Kidney tubule cell (primary cell): ENCODE data around the gene SLC35F1.

Source experiments
- DNase-seq: peaks from one replicate; pipeline ENCODE4 v3.0.0-alpha.2; 2018; ENCODE audit warnings: low spot score

SLC35F1 gene

DNA sequence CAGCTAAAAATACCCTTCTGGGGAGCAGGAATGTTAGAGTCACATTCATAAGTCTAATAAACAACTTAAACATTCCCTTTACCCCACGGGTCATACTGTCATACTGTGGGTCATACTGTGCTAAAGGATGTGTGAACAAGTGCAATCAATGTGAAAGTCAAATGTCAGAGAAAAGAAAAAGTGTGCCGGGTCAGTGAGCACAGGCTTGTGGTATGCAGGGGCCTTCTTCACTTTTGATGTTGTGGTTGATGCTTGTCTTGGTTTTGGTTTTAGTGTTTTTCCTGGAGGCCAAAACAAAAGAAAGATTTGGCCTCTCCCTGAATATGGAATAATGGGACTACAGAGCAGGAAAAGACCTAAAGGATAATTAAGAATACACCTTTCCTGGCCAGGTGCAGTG is 373.1 kb downstream of the SLC35F1 start:
- peak; percentile 73 for DNase-seq

DNA sequence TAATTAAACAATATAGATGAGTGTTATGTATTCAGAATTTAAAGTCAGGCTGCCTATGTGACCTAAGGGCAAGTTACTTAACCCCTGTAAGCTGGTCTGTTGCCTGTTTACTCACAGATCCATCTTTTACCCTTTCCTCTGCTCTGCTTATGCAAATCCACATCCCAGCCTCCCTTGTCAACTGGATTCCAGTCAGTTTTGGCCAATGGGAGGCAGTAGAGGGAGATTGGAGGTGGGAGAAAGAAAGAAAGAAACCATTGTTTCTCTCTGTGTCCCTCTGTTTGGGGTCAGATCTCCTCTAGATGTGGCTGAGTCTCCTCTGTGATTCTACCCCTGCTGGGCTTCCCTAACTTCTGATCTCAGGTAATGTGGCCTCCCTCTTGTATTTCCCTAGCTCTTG is 374.2 kb downstream of the SLC35F1 start:
- DNase-seq, result no peak

DNA sequence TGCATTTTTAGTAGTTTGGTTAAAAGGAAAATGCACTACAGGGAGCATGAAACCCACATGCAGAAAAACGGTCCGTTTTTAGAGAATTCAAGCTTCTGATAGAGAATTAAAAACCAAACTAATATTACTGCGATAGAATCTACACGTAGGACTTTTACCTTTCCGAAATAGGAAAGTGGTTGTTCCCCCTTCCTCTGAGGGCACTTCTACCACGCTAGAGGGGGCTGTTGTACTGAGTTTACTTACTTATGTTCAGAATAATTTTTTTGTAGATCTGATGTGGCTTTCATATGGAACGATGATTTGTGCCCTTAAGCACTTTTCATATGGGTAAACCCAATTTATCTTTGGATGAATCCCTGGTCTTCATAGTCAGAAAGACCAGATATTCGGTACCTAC is 376.7 kb downstream of the SLC35F1 start:
- DNase-seq, result peak; percentile 49

DNA sequence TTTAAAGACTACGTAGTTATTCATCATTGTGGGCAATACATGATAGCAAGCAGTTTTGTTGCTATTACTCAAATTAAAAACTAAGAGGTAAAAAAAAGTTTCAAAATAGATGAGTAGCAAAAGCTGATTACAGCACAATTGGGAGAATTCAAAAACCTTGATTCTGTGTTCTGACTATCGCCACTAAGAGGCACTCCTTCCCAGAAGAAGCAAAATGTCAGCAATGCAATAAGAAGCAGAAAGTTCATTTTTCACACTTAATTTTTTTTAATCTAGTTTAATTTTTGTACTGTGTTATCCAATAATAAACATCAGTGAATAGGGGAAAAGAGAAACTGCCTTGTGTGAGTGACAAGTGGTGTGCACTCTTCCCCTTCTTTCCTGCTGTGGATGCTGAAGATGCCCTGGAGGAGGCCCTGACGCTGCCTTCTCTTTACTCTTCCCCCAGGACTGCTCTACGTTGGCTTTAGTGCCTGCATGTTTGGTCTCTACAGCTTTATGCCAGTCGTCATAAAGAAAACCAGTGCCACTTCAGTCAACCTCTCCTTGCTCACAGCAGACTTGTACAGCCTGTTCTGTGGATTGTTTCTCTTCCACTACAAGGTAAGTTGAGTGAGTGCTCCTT is 377.8 kb downstream of the SLC35F1 start:
- no peak for DNase-seq

DNA sequence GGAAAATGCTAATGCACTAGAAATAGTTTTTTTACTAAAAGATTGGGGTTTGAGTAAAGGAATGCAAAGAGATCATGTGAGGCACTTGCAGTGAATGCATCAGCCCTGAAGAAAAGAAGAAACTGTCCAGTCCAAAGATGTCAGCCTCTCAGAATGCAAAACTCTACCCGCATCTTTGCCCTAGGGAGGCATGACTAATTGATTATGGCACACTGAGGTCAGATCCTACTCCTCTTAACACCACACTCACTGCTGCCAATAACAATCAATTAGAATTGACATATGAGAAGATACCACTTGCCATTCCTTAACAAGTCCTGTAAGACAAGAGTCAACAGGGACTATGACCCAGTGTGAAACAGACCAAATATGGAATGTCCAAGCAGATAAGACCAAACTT is 378.7 kb downstream of the SLC35F1 start:
- DNase-seq, result no peak

DNA sequence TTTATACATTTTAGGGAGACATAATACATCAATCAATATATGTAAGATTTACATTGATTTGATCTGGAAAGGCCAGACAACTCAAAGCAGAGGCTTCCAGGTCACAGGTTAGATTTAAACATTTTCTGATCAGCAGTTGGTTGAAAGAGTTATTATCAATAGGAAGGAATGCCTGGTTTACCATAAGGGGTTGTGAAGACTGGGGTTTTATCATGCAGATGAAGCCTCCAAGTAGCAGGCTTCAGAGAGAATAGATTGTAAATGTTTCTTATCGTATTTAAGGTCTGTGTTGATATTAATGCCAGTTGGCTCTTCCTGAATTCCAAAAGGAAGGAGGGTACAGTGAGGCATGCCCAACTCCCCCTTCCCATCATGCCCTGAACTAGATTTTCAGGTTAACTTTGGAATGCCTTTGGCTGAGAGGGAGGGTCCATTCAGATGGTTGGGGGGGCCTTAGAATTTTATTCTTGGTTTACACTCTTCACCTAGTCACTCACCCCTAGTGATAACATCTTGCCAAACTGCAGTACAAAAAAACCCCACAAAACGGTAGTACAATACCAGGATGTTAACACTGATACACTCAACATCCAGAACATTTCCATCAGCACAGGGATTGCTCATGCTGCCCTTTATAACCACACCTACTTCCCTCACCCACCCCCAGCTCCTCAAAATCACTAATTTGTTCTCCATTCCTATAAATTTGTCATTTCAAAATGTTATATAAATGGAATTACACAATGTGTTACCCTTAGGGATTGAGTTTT is 381.5 kb downstream of the SLC35F1 start:
- DNase-seq, result no peak

DNA sequence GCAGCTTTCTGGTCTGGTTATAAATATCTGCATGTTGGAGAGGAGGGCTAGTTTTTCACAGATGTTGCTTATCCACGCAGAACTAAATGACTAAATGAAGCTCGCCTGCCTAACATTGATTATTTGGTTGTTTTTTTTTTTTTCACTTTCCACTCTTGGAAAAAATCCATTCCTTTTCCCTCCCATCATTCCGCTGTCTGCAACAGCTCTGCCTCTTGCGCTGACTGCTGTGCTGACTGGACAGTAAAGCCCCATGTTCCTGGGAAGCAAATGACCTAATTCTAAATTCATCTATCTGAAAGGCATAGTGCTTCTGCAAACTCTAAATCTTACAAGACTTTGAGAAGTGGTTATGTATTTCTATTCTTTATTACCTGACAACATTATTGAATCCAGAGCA is 385.5 kb downstream of the SLC35F1 start:
- DNase-seq, result no peak

DNA sequence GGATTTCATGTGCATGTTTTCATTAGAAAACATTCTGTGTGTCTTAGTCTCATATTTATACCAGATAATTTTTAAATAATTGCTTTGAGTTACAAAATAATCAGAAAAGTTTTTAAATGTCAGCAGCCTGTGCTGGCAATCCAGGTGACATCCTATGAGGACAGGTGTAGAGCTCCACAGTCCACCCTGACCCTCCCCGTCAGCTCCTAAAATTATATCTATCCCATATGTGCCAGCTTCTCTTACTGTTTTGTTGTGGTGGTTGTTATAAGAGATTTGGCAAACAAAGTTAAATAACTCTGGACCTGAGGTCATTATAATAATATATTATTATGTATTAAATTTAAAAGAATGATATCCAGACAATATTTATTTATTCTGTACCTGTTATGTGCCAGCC is 387.8 kb downstream of the SLC35F1 start:
- DNase-seq, result no peak

DNA sequence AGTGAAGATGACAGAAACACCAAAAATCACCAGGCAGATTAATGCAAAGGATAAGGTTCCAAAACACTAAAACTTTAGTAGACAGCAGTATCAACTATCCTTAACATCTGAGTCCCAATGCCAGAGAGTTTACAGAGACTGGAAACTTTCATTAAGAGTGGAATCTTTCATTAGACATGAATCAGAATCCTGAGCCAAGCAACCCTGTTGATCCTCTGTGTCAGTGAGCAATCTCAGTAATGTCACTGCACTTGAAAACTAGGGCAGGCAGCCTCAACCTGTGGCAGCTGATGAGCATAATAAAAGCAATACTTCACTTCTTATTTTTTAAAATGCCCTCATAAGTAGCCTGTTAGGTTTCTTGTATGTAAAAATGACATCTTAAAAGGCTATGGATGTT is 388.3 kb downstream of the SLC35F1 start:
- DNase-seq, result no peak

DNA sequence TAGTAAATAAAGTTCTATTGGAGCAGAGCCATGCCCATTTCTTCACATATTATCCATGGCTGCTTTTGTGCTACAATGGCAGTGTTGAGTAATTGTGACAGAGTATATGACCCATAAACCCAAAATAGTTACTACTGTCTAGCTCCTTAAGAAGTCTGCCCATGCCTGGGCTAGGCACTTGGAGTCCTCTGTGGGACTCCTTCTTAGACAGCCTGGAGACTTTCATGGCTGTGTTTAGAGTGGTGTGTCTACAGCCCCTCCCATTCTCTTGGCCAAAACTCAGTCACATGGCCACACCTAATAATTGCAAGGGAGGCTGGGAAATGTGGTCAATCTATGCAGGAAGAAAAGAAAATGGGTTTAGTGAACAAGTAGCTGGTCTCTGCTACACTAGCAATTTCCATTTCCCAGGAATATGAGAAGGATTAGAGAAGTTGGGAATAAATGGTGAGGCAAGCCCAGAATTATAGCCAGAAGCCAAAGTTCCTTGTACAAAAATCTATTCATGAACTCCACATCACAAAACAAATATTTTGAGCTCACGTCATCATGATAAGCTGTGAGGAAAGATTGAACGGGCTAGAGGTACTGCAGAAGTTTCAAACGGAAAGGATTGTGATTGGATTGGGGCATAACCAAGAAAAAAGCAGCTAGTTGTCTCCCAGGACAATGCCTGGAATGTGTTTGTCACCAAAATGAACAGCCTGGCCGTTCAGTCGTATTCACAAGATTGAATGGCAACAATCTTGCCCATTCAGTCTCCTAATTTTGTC is 389.3 kb downstream of the SLC35F1 start:
- DNase-seq, result no peak

DNA sequence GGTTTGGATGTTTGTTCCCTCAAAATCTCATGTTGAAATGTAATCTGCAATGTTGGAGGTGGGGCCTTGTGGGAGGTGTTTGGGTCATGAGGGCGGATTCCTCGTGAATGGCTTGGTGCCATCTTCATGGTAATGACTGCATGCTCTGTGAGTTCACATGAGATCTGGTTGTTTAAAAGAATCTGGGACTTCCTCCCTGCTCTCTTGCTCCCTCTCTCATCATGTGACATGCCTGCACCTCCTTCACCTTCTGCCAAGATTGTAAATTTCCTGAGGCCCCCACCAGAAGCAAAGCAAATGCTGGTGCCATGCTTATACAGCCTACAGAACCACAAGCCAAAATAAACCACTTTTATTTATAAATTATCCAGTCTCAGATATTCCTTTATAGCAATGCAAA is 390.8 kb downstream of the SLC35F1 start:
- peak; percentile 6 for DNase-seq

DNA sequence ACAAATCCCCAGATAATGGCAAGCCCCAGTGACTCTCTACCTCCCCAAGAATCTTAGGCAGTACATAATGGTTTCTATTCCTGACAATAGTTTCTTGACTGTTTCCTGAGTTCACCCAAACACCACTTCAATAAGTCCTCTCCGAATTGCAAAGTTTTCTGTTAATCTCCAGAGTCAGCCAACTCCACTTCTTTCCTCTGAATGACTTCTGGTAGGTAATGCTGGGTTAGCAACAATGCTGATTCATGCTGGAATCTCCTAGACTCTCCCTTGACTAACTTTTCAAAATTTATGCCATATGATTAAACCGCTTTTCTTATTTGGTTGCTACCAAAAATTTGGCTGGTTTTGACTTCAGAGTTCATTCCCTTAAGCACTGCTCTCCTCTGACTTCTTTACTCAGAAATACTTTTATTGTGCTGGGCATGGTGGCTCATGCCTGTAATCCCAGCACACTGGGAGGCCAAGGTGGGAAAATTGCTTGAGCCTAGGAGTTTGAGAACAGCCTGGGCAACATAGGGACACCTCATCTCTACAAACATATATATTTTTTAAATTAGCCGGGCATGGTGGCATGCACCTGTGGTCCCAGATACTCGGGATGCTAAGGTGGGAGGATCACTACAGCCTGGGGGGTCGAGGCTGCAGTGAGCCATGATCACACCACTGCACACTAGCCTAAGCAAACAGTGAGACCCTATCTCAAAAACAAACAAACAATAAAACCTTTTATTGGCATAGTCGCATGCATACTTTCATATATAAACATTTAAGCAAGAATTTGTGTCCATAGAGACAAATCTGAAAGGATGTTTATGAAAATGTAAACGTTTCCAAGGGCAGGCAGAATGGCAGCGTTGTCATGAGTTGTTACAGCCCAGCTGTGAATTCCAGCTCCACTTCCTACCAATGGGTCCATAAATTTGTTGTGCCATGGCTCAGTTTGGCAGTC is 391.7 kb downstream of the SLC35F1 start:
- DNase-seq, result peak; percentile 6

DNA sequence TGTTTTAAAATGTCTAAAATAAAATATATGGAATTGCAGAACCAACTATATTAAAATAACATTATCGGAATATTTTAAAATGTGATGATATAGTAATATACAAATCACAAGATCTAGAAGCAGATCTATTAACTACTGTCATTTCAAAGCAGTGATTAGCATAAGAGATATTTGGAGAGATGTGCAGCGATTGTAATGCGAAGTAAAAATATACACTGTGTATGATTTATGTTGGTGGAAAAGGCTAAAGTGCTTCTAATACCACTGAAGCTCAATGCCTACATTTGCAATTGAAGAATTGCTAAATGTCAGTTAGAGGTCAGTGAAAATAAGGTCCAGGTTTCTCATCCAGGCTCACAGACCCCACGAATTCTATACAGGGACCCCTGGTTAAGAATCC is 392.4 kb downstream of the SLC35F1 start:
- no peak for DNase-seq

DNA sequence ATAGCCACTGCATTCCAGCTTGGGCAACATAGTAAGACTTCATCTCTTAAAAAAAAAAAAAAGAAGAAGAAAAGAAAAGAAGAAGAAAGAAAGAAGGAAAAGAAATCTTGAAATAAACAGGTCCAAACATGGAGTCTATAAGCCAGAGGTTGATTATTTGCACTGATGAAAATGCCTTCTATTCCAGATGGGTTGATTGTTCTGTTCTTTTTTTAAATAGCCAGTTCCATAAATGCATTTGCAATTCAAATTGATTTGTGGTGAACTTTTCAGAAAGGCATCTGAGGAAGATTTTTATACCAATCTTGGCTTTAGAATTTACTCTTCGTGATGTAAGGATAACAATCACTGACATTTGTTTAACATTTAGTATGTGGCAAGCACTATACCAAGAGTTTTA is 397.3 kb downstream of the SLC35F1 start:
- no peak for DNase-seq

DNA sequence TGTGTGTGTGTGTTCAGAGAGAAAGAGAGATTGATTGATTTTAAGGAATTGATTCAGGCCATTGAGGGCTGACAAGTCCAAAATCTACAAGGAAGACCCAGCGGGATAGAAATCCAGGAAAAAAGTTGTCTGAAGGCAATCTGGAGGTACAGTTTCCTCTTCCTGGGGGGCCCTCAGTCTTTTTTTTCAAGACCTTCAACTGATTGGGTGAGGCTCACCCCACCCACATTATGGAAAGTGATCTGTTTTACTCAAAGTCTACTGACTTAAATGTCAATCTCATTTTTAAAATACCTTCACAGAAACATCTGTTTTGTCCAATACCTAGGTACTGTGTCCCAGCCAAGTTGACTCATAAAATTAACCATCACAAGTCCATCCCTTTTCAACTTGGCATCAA is 398.0 kb downstream of the SLC35F1 start:
- DNase-seq, result no peak

DNA sequence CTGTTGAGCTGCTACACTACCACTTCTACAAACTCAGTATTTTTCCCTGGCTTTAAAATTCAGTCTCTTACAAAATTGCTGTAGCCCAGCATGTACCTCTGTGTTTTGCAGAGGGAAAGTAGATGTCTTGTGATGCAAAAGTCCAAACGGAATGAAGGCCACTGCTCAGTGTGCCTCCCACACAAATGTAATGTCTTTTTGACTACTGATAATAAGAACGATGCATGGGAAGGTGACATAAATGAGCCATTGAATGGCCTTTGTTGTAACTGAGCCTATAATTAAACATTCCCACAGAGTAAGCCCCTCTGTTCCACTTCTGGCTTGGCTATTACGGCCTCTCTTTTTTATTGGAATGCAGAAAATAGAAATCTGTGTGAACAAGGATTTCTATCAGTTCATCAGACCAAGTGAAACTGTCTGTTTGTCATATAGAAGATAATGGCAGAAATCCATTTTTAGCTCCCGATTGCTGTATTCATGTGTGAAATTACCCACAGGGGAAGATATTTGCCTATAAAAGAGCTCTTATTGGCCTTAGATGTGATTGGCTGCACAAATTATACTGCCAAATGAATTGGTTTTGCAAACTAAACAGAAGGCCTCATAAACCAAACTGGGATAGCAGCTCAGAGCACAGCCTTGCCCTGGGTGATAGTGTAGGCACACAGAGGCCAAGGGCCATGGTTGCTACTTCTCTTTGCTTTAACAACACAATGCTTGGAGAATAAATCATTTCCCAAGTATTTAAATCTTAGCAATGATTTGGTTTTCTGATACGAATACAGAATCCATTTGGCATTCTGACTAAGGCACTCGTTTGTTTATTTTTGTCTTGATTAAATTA is 399.6 kb downstream of the SLC35F1 start:
- DNase-seq, result no peak

DNA sequence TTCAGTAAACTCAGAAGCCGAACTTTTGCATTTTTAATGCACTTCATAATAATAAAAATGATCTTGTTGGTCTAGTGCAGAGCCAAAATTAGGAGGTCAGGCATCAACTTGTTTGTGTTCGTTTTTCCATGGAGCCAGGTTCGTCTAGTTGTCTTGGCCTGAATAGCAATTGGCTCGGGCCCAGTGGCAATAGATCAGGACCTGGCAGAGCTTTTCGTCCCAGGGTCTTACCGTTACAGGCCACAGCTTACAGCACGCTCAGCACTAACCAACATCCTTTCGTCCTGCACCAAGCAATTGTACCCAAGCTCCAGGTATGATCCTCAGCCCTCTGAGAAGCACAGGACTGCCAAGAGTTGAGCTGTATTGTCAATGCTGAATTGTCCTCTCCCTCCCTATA is 400.5 kb downstream of the SLC35F1 start:
- DNase-seq, result no peak

DNA sequence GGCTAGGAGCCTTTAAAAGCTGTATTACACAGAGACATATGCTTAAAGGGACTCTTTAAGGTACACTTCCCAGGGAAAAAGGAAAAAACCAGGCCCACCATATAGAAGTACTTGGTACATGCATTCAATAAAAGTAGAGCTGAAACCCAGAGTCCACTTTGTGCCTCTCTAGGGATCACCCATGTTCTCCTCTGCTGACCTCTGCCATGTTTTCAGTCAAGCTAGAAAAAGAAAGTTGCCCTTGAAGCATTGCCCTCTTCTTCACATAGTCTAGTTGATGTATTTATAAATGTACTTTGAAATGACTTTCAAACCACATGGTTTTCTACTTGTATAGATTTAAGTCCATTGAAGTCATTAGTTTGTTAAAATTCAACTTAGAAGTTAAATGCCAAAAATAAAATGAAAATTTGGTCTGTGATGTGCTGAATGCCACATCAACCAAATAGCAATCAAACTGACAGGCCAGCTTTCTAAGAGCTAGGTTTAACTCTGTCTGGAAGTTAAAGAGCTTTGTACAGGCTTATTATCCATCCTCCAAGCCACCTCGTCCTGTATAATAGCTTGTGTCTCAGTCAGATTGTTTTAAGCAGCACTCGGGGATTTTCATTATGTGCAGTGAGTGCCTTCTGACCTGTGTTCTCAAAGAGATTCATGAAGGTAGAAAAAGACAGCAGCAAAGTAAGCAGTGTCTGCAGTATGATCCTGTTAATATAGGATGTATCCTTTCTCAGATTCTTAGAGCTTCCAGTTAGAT is 402.5 kb downstream of the SLC35F1 start:
- no peak for DNase-seq

DNA sequence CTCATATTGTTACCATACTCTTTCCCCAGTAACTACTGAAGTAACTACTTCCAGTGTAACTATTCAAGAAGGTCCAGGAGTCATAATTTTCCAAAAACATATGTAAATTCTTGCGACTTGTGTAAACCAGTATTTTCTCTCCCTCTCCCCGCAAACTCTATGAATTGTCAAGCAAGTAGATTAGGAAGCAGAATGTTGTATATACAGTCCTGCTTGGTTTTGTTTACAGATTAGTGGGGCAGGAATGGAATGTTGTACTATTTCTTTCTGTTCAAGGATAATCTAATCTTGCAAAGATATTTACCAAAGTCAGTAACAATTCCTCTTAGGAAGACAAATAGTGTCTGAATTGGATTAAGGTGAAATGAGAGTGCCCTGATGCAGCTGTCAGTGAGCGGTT is 406.1 kb downstream of the SLC35F1 start:
- DNase-seq, result no peak

DNA sequence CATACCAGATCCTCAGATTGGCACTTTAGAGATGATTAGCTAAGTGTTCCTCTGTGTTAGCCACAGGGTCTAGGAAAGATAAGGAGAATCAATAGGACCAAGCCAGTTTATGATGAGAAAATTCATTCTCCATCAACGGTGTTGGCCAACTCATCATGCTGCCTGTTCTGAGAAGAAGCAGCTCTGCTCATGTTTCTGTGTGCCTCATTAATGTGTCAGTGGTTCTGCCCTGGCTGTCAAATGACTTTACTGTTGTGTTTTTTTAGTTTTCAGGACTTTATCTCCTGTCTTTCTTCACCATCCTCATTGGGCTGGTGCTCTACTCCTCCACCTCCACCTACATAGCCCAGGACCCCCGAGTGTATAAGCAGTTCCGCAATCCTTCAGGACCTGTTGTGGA is 406.7 kb downstream of the SLC35F1 start:
- no peak for DNase-seq
